ENCODE results near the gene TMEM11. TPM values are rescaled to one million over a fixed set of nuclear protein-coding genes. Genes with fewer than 3 reads are reported as not detected.

TMEM11 gene
- polyA plus RNA-seq, 1 donor (not counting 4 experiments of a cell fraction or from before 2014, with no cell fraction given) = 40.1 TPM

- Histone ChIP-seq H3K79me2 (ENCODE audit: control insufficient read depth, insufficient read depth, low read length) (no peaks in the 10 kb centered on the region), H3K27ac (ENCODE audit: control insufficient read depth, insufficient read depth, low read length) (no peak overlapping the region), H3K4me2 (ENCODE audit: control insufficient read depth, extremely low read depth, insufficient read depth, low read depth, low read length) (no peak overlapping the region), H3K9me1 (ENCODE audit: control insufficient read depth, extremely low read depth, insufficient read depth, low read length) (no peaks in the 10 kb centered on the region), H3K4me3 (ENCODE audit: control insufficient read depth in 2 of 3, extremely low read depth in 1 of 3, insufficient read depth in 2 of 3, low read depth in 1 of 3, low read length in 3 of 3) (no peak overlapping the region), H3K4me1 (ENCODE audit: control insufficient read depth, extremely low read depth, insufficient read depth, low read length) (no peaks in the 10 kb centered on the region), H3K9ac (ENCODE audit: control insufficient read depth, extremely low read depth, insufficient read depth, low read length) (no peak overlapping the region), H3K36me3 (ENCODE audit: control insufficient read depth in 2 of 2, extremely low read depth in 1 of 2, insufficient read depth in 2 of 2, low read length in 2 of 2) (no peaks in the 10 kb centered on the region), H4K20me1 (ENCODE audit: control insufficient read depth, extremely low read depth, insufficient read depth, low read length) (no peaks in the 10 kb centered on the region), H3K27me3 (ENCODE audit: control insufficient read depth, extremely low read depth, insufficient read depth, low read length) (no peaks in the 10 kb centered on the region), H3K9me3 (ENCODE audit: control insufficient read depth, low read depth, low read length) (no peaks in the 10 kb centered on the region), H2AFZ (ENCODE audit: control insufficient read depth, low read length) (no peak overlapping the region)
- TF ChIP-seq CTCF (optimal IDR thresholded peaks at IDR 0.05 in 1 of 3, IDR thresholded peaks at IDR 0.05 in 1 of 3, conservative IDR thresholded peaks at IDR 0.05 in 1 of 3; ENCODE audit: extremely low read depth in 1 of 3, insufficient read depth in 2 of 3, low read length in 3 of 3) = no peak
- TF ChIP-seq EZH2 (IDR thresholded peaks at IDR 0.05; ENCODE audit: low read length) = no peak
- DNase-seq (ENCODE audit: low read depth, low spot score) (no peak), FAIRE-seq (no peak)
- dilution Hi-C loops (cut with MboI; ENCODE audit: extremely low pct_ligation_motif_present, low sequenced_read_pairs) = no loop called here
Observed at GRCh38 chr17:21242780-21243515, 29.0 kb upstream of the TMEM11 start.

GRCh38 chr17:21242026-21242697, 28.2 kb upstream of the TMEM11 start:
- Histone ChIP-seq H3K9ac (ENCODE audit: control insufficient read depth, extremely low read depth, insufficient read depth, low read length) (no peak overlapping the region), H3K27ac (ENCODE audit: control insufficient read depth, insufficient read depth, low read length) (no peak overlapping the region), H3K9me3 (ENCODE audit: control insufficient read depth, low read depth, low read length) (no peaks in the 10 kb centered on the region), H3K79me2 (ENCODE audit: control insufficient read depth, insufficient read depth, low read length) (no peaks in the 10 kb centered on the region), H3K36me3 (ENCODE audit: control insufficient read depth in 2 of 2, extremely low read depth in 1 of 2, insufficient read depth in 2 of 2, low read length in 2 of 2) (no peaks in the 10 kb centered on the region), H4K20me1 (ENCODE audit: control insufficient read depth, extremely low read depth, insufficient read depth, low read length) (no peaks in the 10 kb centered on the region), H3K4me1 (ENCODE audit: control insufficient read depth, extremely low read depth, insufficient read depth, low read length) (no peaks in the 10 kb centered on the region), H3K4me3 (ENCODE audit: control insufficient read depth in 2 of 3, extremely low read depth in 1 of 3, insufficient read depth in 2 of 3, low read depth in 1 of 3, low read length in 3 of 3) (no peak overlapping the region), H3K4me2 (ENCODE audit: control insufficient read depth, extremely low read depth, insufficient read depth, low read depth, low read length) (no peak overlapping the region), H2AFZ (ENCODE audit: control insufficient read depth, low read length) (no peak overlapping the region), H3K27me3 (ENCODE audit: control insufficient read depth, extremely low read depth, insufficient read depth, low read length) (no peaks in the 10 kb centered on the region), H3K9me1 (ENCODE audit: control insufficient read depth, extremely low read depth, insufficient read depth, low read length) (no peaks in the 10 kb centered on the region)
- DNase-seq (ENCODE audit: low read depth, low spot score) (no peak), FAIRE-seq (no peak)
- TF ChIP-seq CTCF (optimal IDR thresholded peaks at IDR 0.05 in 1 of 3, IDR thresholded peaks at IDR 0.05 in 1 of 3, conservative IDR thresholded peaks at IDR 0.05 in 1 of 3; ENCODE audit: extremely low read depth in 1 of 3, insufficient read depth in 2 of 3, low read length in 3 of 3) (no peak), EZH2 (IDR thresholded peaks at IDR 0.05; ENCODE audit: low read length) (no peak)
- dilution Hi-C loops (cut with MboI; ENCODE audit: extremely low pct_ligation_motif_present, low sequenced_read_pairs) = no loop called here

Measured in keratinocyte (primary cell).